ENCODE data around the gene PAK1.

DNA sequence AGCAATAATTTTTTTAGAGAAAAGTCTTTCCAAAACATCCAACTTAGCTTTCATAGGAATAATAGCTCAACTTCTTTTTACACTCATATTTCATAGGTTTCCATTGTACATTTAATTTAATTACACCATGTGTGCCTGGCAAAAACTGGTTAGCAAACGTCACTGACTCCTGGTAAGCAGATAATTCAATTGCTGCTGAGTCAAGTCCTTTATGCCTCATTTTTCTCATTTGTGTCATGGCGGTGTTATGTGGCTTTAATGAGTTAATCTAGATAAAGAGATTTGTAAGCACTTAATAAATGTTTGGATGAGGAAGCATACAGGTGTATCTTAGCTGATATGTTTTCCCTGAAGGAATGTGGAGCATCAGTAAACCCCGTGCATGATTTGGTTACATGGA is 41.2 kb upstream of the PAK1 start:
- TF ChIP-seq, protein P1, sequence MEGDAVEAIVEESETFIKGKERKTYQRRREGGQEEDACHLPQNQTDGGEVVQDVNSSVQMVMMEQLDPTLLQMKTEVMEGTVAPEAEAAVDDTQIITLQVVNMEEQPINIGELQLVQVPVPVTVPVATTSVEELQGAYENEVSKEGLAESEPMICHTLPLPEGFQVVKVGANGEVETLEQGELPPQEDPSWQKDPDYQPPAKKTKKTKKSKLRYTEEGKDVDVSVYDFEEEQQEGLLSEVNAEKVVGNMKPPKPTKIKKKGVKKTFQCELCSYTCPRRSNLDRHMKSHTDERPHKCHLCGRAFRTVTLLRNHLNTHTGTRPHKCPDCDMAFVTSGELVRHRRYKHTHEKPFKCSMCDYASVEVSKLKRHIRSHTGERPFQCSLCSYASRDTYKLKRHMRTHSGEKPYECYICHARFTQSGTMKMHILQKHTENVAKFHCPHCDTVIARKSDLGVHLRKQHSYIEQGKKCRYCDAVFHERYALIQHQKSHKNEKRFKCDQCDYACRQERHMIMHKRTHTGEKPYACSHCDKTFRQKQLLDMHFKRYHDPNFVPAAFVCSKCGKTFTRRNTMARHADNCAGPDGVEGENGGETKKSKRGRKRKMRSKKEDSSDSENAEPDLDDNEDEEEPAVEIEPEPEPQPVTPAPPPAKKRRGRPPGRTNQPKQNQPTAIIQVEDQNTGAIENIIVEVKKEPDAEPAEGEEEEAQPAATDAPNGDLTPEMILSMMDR (IDR thresholded peaks at IDR 0.05), result no peak
- TF ChIP-seq EZH2 (IDR thresholded peaks at IDR 0.05; ENCODE audit: borderline replicate concordance, insufficient read depth, low read depth, low read length, poor library complexity, severe bottlenecking), result no peak

All from B cell (primary cell).